ENCODE results near the gene SLC6A5.

SLC6A5 gene

DNA sequence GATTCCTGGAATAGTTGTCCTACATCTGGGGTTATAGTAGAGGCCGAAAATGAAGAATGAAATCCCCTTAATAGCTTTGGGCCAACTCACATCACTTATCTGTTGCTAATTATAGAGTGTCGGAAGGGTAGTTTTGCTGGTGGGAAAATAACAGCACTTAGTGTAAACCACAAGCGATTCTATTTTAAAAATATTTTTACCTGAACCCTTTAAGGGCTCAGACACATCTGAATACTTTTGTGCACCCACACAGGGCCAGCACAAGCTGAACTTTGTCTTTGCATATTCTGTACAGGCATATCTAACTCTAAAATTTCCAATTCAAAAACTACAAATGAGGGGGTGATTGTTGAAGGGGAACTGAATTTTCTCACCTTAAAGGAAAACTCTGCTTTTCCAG is 27.6 kb downstream of the SLC6A5 start:
- Mint-ChIP-seq H3K9me3 (ENCODE audit: low read depth) (no peaks in the 10 kb centered on the region), H3K4me3 (no peak overlapping the region), H3K36me3 (no peaks in the 10 kb centered on the region), H3K27ac (no peak overlapping the region), H3K4me1 (ENCODE audit: low read depth) (no peaks in the 10 kb centered on the region), H3K27me3 (peaks cover 3% of the 10 kb centered on the region)

GRCh38 chr11:20627701-20628100 is 28.3 kb downstream of the SLC6A5 start:
- Mint-ChIP-seq H3K4me3 (no peak overlapping the region), H3K36me3 (no peaks in the 10 kb centered on the region), H3K4me1 (ENCODE audit: low read depth) (no peaks in the 10 kb centered on the region), H3K9me3 (ENCODE audit: low read depth) (no peaks in the 10 kb centered on the region), H3K27me3 (peaks cover 3% of the 10 kb centered on the region), H3K27ac (no peak overlapping the region)

DNA sequence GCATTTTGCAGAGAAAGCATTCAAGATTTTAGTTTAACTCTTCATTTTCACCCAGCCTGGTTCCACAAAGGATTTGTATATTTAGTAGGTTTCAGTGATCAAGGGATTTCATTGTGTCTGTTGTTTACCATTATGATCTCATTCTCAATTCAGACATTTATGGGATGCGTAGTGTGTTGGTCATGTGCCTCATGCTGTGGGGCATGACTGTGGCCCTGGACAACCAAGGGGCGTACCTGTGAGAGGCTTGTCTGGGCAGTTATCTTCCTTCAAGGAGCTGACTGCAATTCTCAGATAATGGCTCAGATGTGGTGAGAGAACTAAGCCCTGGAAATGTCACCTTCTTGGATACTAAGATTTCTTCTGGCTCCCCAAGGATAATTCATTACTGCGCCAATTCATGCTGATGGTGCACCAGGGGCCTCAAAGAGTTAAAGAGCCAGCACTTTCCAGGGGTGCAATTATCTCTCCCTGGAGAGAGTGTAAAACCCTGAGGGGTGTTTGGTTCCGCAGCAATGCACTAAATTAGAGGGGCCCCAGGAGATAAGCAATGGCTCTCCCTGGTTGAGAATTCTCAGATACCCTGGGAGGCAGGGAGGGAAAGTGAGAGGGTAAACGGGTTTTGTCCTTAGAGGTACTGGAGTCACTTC is 32.2 kb downstream of the SLC6A5 start:
- no peaks in the 10 kb centered on the region for H3K36me3 Mint-ChIP-seq
- no peak overlapping the region for H3K27ac Mint-ChIP-seq
- H3K27me3 Mint-ChIP-seq: peaks cover 2% of the 10 kb centered on the region
- H3K4me3 Mint-ChIP-seq: no peak overlapping the region
- no peaks in the 10 kb centered on the region for H3K9me3 Mint-ChIP-seq (ENCODE audit: low read depth)
- no peaks in the 10 kb centered on the region for H3K4me1 Mint-ChIP-seq (ENCODE audit: low read depth)

- no peaks in the 10 kb centered on the region for H3K4me1 Mint-ChIP-seq (ENCODE audit: low read depth)
- H3K9me3 Mint-ChIP-seq (ENCODE audit: low read depth): no peaks in the 10 kb centered on the region
- H3K27me3 Mint-ChIP-seq: peaks cover 2% of the 10 kb centered on the region
- H3K36me3 Mint-ChIP-seq: no peaks in the 10 kb centered on the region
- H3K4me3 Mint-ChIP-seq: no peak overlapping the region
- H3K27ac Mint-ChIP-seq: no peak overlapping the region
Measured at GRCh38 chr11:20632169-20632532, 32.7 kb downstream of the SLC6A5 start.

- no peaks in the 10 kb centered on the region for H3K4me1 Mint-ChIP-seq (ENCODE audit: low read depth)
- peaks cover 5% of the 10 kb centered on the region for H3K27me3 Mint-ChIP-seq
- H3K36me3 Mint-ChIP-seq: no peaks in the 10 kb centered on the region
- H3K27ac Mint-ChIP-seq: no peak overlapping the region
- H3K9me3 Mint-ChIP-seq (ENCODE audit: low read depth): no peaks in the 10 kb centered on the region
- H3K4me3 Mint-ChIP-seq: no peak overlapping the region
Measured at GRCh38 chr11:20634044-20634443, 34.6 kb downstream of the SLC6A5 start.

DNA sequence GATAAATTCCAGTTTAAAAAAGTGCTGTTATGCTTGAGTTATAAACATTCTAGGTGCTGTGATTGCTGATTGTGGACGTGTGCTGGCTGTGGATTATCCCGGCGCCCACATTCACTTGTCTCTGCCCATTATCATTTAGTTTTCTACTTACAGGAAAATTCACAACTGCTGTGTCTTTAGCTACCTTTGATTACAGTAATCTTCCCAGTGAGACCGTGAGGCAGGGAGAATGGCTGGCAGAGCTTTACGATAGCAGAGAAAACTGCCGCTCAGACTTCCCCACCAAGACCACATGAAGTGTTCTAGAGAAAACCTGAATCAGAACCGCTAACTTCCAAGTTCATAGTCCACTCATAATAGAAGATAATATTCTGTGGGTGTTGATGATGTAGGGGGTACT is 35.4 kb downstream of the SLC6A5 start:
- no peaks in the 10 kb centered on the region for H3K4me1 Mint-ChIP-seq (ENCODE audit: low read depth)

DNA sequence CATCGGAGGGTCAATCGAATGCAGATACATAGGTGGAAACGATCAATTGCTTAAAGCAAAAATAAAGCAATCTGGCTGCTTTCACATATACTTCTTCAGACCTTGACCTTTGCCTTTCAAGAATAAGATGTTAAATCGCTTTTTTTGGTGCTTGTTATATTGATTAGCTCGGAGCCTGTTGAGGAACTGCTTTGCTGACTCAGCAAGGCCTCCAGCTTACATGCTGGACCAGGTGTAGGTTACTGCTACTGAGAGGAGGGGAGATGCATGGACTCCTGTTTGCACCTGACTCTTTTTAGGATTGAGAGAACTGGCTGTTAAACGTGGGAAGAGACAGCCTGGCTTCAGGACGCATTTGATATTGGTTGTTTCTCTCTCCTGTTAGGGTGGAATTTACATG is 38.7 kb downstream of the SLC6A5 start:
- peaks cover 5% of the 10 kb centered on the region for H3K27me3 Mint-ChIP-seq
- H3K27ac Mint-ChIP-seq: no peak overlapping the region
- H3K9me3 Mint-ChIP-seq (ENCODE audit: low read depth): no peaks in the 10 kb centered on the region
- H3K4me1 Mint-ChIP-seq (ENCODE audit: low read depth): no peaks in the 10 kb centered on the region
- no peak overlapping the region for H3K4me3 Mint-ChIP-seq
- no peaks in the 10 kb centered on the region for H3K36me3 Mint-ChIP-seq

More for the DNA sequence above, 35.4 kb downstream of the SLC6A5 start:
- peaks cover 5% of the 10 kb centered on the region for H3K27me3 Mint-ChIP-seq
- H3K27ac Mint-ChIP-seq: no peak overlapping the region
- H3K4me3 Mint-ChIP-seq: no peak overlapping the region
- H3K9me3 Mint-ChIP-seq (ENCODE audit: low read depth): no peaks in the 10 kb centered on the region
- H3K36me3 Mint-ChIP-seq: no peaks in the 10 kb centered on the region

DNA sequence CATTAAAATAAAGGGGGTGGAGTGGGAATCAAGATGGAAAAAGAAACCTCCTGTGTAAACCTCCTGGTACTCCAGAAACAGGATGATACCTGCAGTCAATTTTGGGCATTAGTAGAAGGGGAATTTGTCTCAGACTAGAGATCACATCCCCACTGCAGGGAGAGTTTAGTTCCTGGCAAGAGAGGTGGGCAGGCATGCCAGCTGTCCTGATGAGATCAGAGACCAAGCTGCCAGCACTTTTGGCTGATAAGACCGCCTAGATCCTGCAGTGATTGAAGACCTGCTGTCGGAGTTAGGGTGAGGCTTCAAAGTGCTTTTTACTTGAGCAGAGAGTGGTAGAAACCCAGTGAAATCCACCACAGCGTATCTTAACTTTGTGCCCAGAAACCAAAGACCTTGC is 40.3 kb downstream of the SLC6A5 start:
- H3K4me1 Mint-ChIP-seq (ENCODE audit: low read depth): no peaks in the 10 kb centered on the region
- peaks cover 5% of the 10 kb centered on the region for H3K27me3 Mint-ChIP-seq
- no peak overlapping the region for H3K4me3 Mint-ChIP-seq
- H3K9me3 Mint-ChIP-seq (ENCODE audit: low read depth): no peaks in the 10 kb centered on the region
- no peak overlapping the region for H3K27ac Mint-ChIP-seq
- no peaks in the 10 kb centered on the region for H3K36me3 Mint-ChIP-seq

GRCh38 chr11:20640401-20640800 is 41.0 kb downstream of the SLC6A5 start:
- no peak overlapping the region for H3K4me3 Mint-ChIP-seq
- peaks cover 7% of the 10 kb centered on the region for H3K27me3 Mint-ChIP-seq
- no peaks in the 10 kb centered on the region for H3K4me1 Mint-ChIP-seq (ENCODE audit: low read depth)
- H3K27ac Mint-ChIP-seq: no peak overlapping the region
- no peaks in the 10 kb centered on the region for H3K9me3 Mint-ChIP-seq (ENCODE audit: low read depth)
- H3K36me3 Mint-ChIP-seq: no peaks in the 10 kb centered on the region

DNA sequence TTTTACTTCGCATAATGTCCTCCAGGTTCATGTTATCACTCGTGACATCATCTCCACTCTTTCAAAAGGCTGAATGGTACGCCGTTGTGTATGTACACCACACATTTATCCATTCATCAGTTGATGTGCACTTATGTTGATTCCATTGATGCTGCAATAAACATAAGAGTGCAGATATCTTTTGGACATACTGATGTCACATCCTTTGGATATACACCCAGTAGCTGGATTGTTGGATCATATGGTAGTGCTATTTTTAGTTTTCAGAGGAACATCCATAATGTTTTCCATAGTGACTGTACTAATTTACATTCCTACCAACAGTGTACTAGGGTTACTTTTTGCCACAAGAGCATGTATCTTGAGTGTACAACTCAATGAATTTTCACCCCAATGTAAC is 45.0 kb downstream of the SLC6A5 start:
- Mint-ChIP-seq H3K36me3 (no peaks in the 10 kb centered on the region), H3K4me3 (no peak overlapping the region), H3K4me1 (ENCODE audit: low read depth) (no peaks in the 10 kb centered on the region), H3K27me3 (peaks cover 4% of the 10 kb centered on the region), H3K9me3 (ENCODE audit: low read depth) (no peaks in the 10 kb centered on the region), H3K27ac (no peak overlapping the region)

- Mint-ChIP-seq H3K36me3 (no peaks in the 10 kb centered on the region), H3K9me3 (ENCODE audit: low read depth) (no peaks in the 10 kb centered on the region), H3K4me1 (ENCODE audit: low read depth) (no peaks in the 10 kb centered on the region), H3K27ac (no peak overlapping the region), H3K4me3 (no peak overlapping the region), H3K27me3 (peaks cover 2% of the 10 kb centered on the region)
Measured at GRCh38 chr11:20647976-20648565, 48.7 kb downstream of the SLC6A5 start.

DNA sequence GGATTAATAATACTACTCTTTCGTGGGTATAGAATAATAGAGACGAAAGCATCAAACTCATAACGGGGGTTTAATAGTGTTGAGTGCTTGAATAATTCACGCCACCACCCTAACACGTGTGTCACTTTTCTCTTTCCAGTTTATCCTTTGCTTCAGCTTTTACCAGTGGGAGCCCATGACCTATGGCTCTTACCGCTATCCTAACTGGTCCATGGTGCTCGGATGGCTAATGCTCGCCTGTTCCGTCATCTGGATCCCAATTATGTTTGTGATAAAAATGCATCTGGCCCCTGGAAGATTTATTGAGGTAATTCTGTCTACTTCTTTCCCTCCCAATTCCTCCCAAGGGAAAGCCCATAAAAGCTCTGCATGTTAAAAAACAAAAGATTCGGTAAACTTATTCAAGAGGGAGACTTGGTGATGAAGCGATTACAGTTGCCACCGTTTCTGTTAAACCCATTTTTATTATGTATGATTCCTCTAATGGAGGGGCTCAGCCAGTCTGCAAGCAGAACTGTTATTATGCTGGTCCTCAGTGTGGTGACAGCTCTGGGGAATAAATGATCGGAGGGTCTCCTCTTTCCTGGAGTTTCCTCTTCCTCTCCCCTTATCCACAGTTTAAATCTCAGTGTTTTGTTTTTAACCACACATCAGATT is 52.9 kb downstream of the SLC6A5 start:
- Mint-ChIP-seq H3K27me3 (peaks cover 10% of the 10 kb centered on the region), H3K27ac (no peak overlapping the region), H3K9me3 (ENCODE audit: low read depth) (no peaks in the 10 kb centered on the region), H3K4me1 (ENCODE audit: low read depth) (no peaks in the 10 kb centered on the region), H3K36me3 (no peaks in the 10 kb centered on the region), H3K4me3 (no peak overlapping the region)

DNA sequence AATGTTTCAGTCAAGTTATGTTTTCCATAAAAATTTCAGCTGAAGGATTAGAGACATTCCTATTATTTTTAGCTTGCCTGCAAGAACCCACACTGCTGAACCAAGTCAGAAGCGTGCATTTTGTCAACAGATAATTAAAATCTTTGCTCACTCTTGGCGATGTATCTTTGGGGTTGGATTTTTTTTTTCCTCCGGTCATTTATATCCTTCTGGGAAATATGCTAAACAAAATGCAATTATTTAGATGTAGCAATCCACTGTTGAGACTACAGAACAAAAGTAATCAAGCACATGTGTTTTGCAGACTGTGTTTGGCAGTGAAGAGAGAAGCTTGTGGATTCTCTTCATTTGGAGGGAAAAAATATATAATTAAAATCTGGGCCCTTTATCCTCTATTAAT is 54.6 kb downstream of the SLC6A5 start:
- no peaks in the 10 kb centered on the region for H3K36me3 Mint-ChIP-seq
- no peak overlapping the region for H3K27ac Mint-ChIP-seq
- no peaks in the 10 kb centered on the region for H3K4me1 Mint-ChIP-seq (ENCODE audit: low read depth)
- no peaks in the 10 kb centered on the region for H3K9me3 Mint-ChIP-seq (ENCODE audit: low read depth)
- H3K27me3 Mint-ChIP-seq: peaks cover 13% of the 10 kb centered on the region
- H3K4me3 Mint-ChIP-seq: no peak overlapping the region

- Mint-ChIP-seq H3K27me3 (peaks cover 13% of the 10 kb centered on the region), H3K27ac (no peak overlapping the region), H3K4me1 (ENCODE audit: low read depth) (no peaks in the 10 kb centered on the region), H3K36me3 (no peaks in the 10 kb centered on the region), H3K9me3 (ENCODE audit: low read depth) (no peaks in the 10 kb centered on the region), H3K4me3 (no peak overlapping the region)
Measured at GRCh38 chr11:20656901-20657300, 57.5 kb downstream of the SLC6A5 start.

GRCh38 chr11:20658135-20658534 is 58.7 kb downstream of the SLC6A5 start:
- Mint-ChIP-seq H3K27ac (no peak overlapping the region), H3K27me3 (peaks cover 13% of the 10 kb centered on the region), H3K4me3 (no peak overlapping the region), H3K9me3 (ENCODE audit: low read depth) (peaks cover 3% of the 10 kb centered on the region), H3K4me1 (ENCODE audit: low read depth) (no peaks in the 10 kb centered on the region), H3K36me3 (no peaks in the 10 kb centered on the region)

- H3K9me3 Mint-ChIP-seq (ENCODE audit: low read depth): peaks cover 3% of the 10 kb centered on the region
- H3K27me3 Mint-ChIP-seq: peaks cover 18% of the 10 kb centered on the region
- H3K27ac Mint-ChIP-seq: no peak overlapping the region
- no peaks in the 10 kb centered on the region for H3K4me1 Mint-ChIP-seq (ENCODE audit: low read depth)
- H3K4me3 Mint-ChIP-seq: no peak overlapping the region
- no peaks in the 10 kb centered on the region for H3K36me3 Mint-ChIP-seq
Measured at GRCh38 chr11:20661445-20661844, 62.0 kb downstream of the SLC6A5 start.

All from activated naive CD8-positive, alpha-beta T cell (primary cell).